ENCODE data around the gene CNBD2.

- TF ChIP-seq, protein P1, sequence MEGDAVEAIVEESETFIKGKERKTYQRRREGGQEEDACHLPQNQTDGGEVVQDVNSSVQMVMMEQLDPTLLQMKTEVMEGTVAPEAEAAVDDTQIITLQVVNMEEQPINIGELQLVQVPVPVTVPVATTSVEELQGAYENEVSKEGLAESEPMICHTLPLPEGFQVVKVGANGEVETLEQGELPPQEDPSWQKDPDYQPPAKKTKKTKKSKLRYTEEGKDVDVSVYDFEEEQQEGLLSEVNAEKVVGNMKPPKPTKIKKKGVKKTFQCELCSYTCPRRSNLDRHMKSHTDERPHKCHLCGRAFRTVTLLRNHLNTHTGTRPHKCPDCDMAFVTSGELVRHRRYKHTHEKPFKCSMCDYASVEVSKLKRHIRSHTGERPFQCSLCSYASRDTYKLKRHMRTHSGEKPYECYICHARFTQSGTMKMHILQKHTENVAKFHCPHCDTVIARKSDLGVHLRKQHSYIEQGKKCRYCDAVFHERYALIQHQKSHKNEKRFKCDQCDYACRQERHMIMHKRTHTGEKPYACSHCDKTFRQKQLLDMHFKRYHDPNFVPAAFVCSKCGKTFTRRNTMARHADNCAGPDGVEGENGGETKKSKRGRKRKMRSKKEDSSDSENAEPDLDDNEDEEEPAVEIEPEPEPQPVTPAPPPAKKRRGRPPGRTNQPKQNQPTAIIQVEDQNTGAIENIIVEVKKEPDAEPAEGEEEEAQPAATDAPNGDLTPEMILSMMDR (IDR thresholded peaks at IDR 0.05; ENCODE audit: poor library complexity, severe bottlenecking) = no peak
- TF ChIP-seq EZH2 (IDR thresholded peaks at IDR 0.05; ENCODE audit: borderline replicate concordance, insufficient read depth, low read length, poor library complexity, severe bottlenecking) = no peak
These were observed at the start of gene CNBD2 for GRCh38 chr20:35967979-35968640.

Measured in neural cell (in vitro differentiated cells).